Endothelial cell (in vitro differentiated cells): Measurements from ENCODE around the gene VTCN1. TPM values are rescaled to one million over a fixed set of nuclear protein-coding genes. Genes with fewer than 3 reads are reported as not detected.
"Not testable (repeated sequence)": the region's sequence is repeated elsewhere in the genome, so short reads cannot be mapped to it uniquely, and the experiment has no call there.

Experiments
- DNase-seq: peaks from one replicate; pipeline ENCODE4 v3.0.0; 2021; ENCODE audit warnings: low spot score
- H3K27ac Mint-ChIP-seq: one replicate; pipeline ENCODE4 v1.8.0; 2021; ENCODE audit warnings: mixed read lengths, inconsistent platforms; ENCODE audit not compliant: unreplicated experiment
- H3K27me3 Mint-ChIP-seq: one replicate; pipeline ENCODE4 v1.8.0; 2021; ENCODE audit warnings: mild to moderate bottlenecking, moderate library complexity, mixed read lengths, inconsistent platforms; ENCODE audit not compliant: unreplicated experiment
- H3K36me3 Mint-ChIP-seq: one replicate; pipeline ENCODE4 v1.8.0; 2021; ENCODE audit warnings: mild to moderate bottlenecking, low read depth, mixed read lengths, inconsistent platforms; ENCODE audit not compliant: unreplicated experiment
- H3K4me1 Mint-ChIP-seq: one replicate; pipeline ENCODE4 v1.8.0; 2021; ENCODE audit warnings: mild to moderate bottlenecking, mixed read lengths, inconsistent platforms; ENCODE audit not compliant: unreplicated experiment
- H3K4me3 Mint-ChIP-seq: one replicate; pipeline ENCODE4 v1.8.0; 2021; ENCODE audit warnings: mild to moderate bottlenecking, mixed read lengths, inconsistent platforms; ENCODE audit not compliant: unreplicated experiment
- H3K9me3 Mint-ChIP-seq: one replicate; pipeline ENCODE4 v1.8.0; 2021; ENCODE audit warnings: mixed read lengths, inconsistent platforms; ENCODE audit not compliant: unreplicated experiment
- long read RNA-seq: library from polyadenylated mRNA; unstranded; transcript quantifications from one replicate; pipeline ENCODE4 v2.0.0, GENCODE V29; 2020; ENCODE audit not compliant: unreplicated experiment
- total RNA-seq: library from RNA; stranded (reverse); fragmentation: NEBNext Ultra II Directional; extraction: Animal tissue kit (Norgen Biotek cat#: 25700); gene quantifications from one replicate; pipeline ENCODE4 v1.2.1, GENCODE V29; 2021; ENCODE audit not compliant: unreplicated experiment
- TF ChIP-seq, protein P1 (sequence below): fragments of 200-600 bp; sonication (generic); IDR thresholded peaks from one replicate; pipeline ENCODE4 v1.5.0; 2021; ENCODE audit warnings: antibody characterized with exemption; ENCODE audit not compliant: unreplicated experiment

Gene VTCN1
- total RNA-seq = 0.23 TPM
- long read RNA-seq = 0 reads

- H3K9me3 Mint-ChIP-seq = no peaks in the 10 kb centered on the region
- no peaks in the 10 kb centered on the region for H3K36me3 Mint-ChIP-seq
- H3K27me3 Mint-ChIP-seq = peaks cover 3% of the 10 kb centered on the region
- H3K4me1 Mint-ChIP-seq = no peaks in the 10 kb centered on the region
- H3K4me3 Mint-ChIP-seq = no peak within 1 kb of the TSS
- TF ChIP-seq, protein P1, sequence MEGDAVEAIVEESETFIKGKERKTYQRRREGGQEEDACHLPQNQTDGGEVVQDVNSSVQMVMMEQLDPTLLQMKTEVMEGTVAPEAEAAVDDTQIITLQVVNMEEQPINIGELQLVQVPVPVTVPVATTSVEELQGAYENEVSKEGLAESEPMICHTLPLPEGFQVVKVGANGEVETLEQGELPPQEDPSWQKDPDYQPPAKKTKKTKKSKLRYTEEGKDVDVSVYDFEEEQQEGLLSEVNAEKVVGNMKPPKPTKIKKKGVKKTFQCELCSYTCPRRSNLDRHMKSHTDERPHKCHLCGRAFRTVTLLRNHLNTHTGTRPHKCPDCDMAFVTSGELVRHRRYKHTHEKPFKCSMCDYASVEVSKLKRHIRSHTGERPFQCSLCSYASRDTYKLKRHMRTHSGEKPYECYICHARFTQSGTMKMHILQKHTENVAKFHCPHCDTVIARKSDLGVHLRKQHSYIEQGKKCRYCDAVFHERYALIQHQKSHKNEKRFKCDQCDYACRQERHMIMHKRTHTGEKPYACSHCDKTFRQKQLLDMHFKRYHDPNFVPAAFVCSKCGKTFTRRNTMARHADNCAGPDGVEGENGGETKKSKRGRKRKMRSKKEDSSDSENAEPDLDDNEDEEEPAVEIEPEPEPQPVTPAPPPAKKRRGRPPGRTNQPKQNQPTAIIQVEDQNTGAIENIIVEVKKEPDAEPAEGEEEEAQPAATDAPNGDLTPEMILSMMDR = no peak
- DNase-seq = no peak
- no peak within 1 kb of the TSS for H3K27ac Mint-ChIP-seq
Measured at GRCh38 chr1:117210831-117211261, at the start of gene VTCN1. Gene VTCN1 (minus strand): TSS chr1:117210927. CDS start chr1:117210855, 72 bp downstream.

GRCh38 chr1:117258791-117259190 lies 48.1 kb upstream of the VTCN1 start:
- Mint-ChIP-seq H3K27me3 (peaks cover 1% of the 10 kb centered on the region), H3K4me3 (no peak overlapping the region), H3K9me3 (no peaks in the 10 kb centered on the region), H3K36me3 (no peaks in the 10 kb centered on the region), H3K4me1 (no peaks in the 10 kb centered on the region), H3K27ac (no peak overlapping the region)
- no peak for DNase-seq
- TF ChIP-seq, protein P1 = no peak

GRCh38 chr1:117258075-117258474 lies 47.3 kb upstream of the VTCN1 start:
- not testable (repeated sequence) for H3K36me3 Mint-ChIP-seq, DNase-seq, H3K27me3 Mint-ChIP-seq, H3K27ac Mint-ChIP-seq, H3K4me3 Mint-ChIP-seq, H3K4me1 Mint-ChIP-seq, H3K9me3 Mint-ChIP-seq

- H3K27ac Mint-ChIP-seq = no peak overlapping the region
- TF ChIP-seq, protein P1 = no peak
- H3K27me3 Mint-ChIP-seq = peaks cover 1% of the 10 kb centered on the region
- no peaks in the 10 kb centered on the region for H3K36me3 Mint-ChIP-seq
- H3K4me3 Mint-ChIP-seq = no peak overlapping the region
- no peaks in the 10 kb centered on the region for H3K4me1 Mint-ChIP-seq
- H3K9me3 Mint-ChIP-seq = no peaks in the 10 kb centered on the region
- no peak for DNase-seq
Measured at GRCh38 chr1:117257291-117257690, 46.6 kb upstream of the VTCN1 start.

GRCh38 chr1:117250061-117250606 lies 39.4 kb upstream of the VTCN1 start:
- Mint-ChIP-seq H3K27me3 (no peaks in the 10 kb centered on the region), H3K27ac (no peak overlapping the region), H3K9me3 (no peaks in the 10 kb centered on the region), H3K4me1 (no peaks in the 10 kb centered on the region), H3K36me3 (no peaks in the 10 kb centered on the region), H3K4me3 (no peak overlapping the region)
- no peak for DNase-seq
- TF ChIP-seq, protein P1 = no peak
